Measurements from ENCODE around the gene GOLGA8K.
"Not testable (repeated sequence)": the region's sequence is repeated elsewhere in the genome, so short reads cannot be mapped to it uniquely, and the experiment has no call there.

Gene GOLGA8K

DNA sequence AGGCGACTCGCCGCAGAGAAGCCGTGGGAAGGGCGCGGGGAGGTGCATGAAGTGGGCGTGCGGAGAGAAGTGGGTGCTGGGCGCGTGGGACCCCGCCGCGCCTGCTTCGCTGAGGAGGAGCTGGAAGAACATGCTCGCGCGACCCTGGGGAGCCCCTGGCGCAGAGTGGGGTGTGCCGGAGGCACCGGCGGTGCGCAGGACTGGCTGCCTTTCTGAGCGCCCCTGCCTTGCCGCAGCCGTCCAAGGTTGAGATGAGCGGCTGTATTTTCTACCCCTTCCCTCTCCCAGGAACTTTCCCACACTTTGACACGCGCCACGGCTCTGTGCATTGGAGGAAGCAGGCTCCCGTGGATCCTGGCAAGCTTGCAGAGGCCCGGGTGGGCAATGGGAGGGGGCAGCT, 56.1 kb downstream of the GOLGA8K start:
- not testable (repeated sequence) for H3K27ac ChIP-seq (ENCODE audit: low read depth, low read length); H3K9me2 ChIP-seq (replicated peaks; ENCODE audit: insufficient read depth, low read length); H3K4me2 ChIP-seq (ENCODE audit: low read depth, low read length, poor library complexity, severe bottlenecking); H3F3A ChIP-seq (ENCODE audit: insufficient read depth); H3K9ac ChIP-seq (ENCODE audit: low read length); H3K4me3 ChIP-seq (ENCODE audit: insufficient read depth, low read length, poor library complexity, severe bottlenecking); H4K20me1 ChIP-seq (ENCODE audit: low read depth, low read length); H2AFZ ChIP-seq (ENCODE audit: low read depth, low read length, severe bottlenecking); H3K9me3 ChIP-seq (ENCODE audit: insufficient read depth, low read length); H3K79me2 ChIP-seq (ENCODE audit: insufficient read depth, low read length); H3K36me3 ChIP-seq (ENCODE audit: low read length); H3K27me3 ChIP-seq (ENCODE audit: low read length)

DNA sequence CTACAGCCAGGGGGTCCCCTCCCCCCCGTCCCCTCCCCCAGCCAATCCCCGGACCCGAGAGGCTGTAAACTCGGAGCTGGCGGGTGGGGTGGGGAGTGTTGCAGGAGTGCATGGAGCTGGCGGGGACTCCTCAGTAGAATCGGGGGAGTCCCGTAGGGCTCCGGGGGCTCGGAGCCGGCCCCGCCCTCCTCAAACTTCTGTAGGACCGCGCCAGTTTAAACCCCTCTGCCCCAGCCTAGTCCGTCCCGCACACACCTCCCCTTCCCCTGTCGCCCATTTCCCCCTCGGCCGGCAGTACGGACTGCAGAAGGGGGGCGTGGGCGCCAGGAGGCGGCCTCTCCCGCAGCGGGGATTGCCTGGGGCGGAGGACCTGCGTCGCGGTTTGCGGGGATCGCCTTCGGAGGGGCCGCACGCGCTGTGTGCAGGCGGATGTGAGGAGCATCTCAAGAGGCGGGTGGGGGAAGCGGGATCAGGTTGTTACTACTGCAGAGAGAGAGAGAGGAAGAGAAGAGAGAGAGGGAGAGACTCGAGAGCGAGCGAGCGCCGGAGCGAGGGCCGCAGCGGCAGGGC, 57.0 kb downstream of the GOLGA8K start:
- H3K4me2 ChIP-seq (ENCODE audit: low read depth, low read length, poor library complexity, severe bottlenecking); H3K79me2 ChIP-seq (ENCODE audit: insufficient read depth, low read length); H3K9ac ChIP-seq (ENCODE audit: low read length); H3K27me3 ChIP-seq (ENCODE audit: low read length); H3K4me3 ChIP-seq (ENCODE audit: insufficient read depth, low read length, poor library complexity, severe bottlenecking); H4K20me1 ChIP-seq (ENCODE audit: low read depth, low read length); H3K9me2 ChIP-seq (replicated peaks; ENCODE audit: insufficient read depth, low read length); H3F3A ChIP-seq (ENCODE audit: insufficient read depth); H3K36me3 ChIP-seq (ENCODE audit: low read length); H3K9me3 ChIP-seq (ENCODE audit: insufficient read depth, low read length); H2AFZ ChIP-seq (ENCODE audit: low read depth, low read length, severe bottlenecking); H3K27ac ChIP-seq (ENCODE audit: low read depth, low read length): not testable (repeated sequence)

DNA sequence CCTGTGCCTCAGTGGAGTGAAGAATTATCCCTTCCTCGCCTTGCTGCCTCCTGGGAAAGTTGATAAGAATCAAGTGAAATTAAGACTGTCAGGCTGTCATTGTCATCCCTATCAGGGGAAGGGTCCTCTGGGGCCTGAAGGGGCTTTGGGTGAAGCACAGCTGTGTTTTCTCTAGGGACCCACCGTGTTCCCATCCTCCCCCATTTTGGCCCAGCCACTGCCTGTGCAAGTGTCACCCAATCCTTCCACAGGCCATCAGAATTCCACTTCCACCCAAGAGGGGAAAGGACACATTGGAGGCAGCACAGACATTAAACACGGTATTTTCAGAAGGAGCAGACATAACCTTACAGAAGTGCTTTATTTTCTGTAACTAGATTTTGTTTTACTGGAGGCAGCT, 59.2 kb downstream of the GOLGA8K start:
- not testable (repeated sequence) for H4K20me1 ChIP-seq (ENCODE audit: low read depth, low read length)

More for the DNA sequence above, 59.2 kb downstream of the GOLGA8K start:
- not testable (repeated sequence) for H3K9me3 ChIP-seq (ENCODE audit: insufficient read depth, low read length); H3K27me3 ChIP-seq (ENCODE audit: low read length); H3K79me2 ChIP-seq (ENCODE audit: insufficient read depth, low read length); H3F3A ChIP-seq (ENCODE audit: insufficient read depth); H3K9ac ChIP-seq (ENCODE audit: low read length); H2AFZ ChIP-seq (ENCODE audit: low read depth, low read length, severe bottlenecking); H3K9me2 ChIP-seq (replicated peaks; ENCODE audit: insufficient read depth, low read length); H3K36me3 ChIP-seq (ENCODE audit: low read length); H3K4me3 ChIP-seq (ENCODE audit: insufficient read depth, low read length, poor library complexity, severe bottlenecking); H3K4me2 ChIP-seq (ENCODE audit: low read depth, low read length, poor library complexity, severe bottlenecking); H3K27ac ChIP-seq (ENCODE audit: low read depth, low read length)

Measured in SU-DHL-6 (cell line).